H4 (cell line): ENCODE data around the gene HSD17B12. TPM values are rescaled to one million over a fixed set of nuclear protein-coding genes. Genes with fewer than 3 reads are reported as not detected.
A peak's percentile ranks its signal among the peaks of the same experiment; 100 is the strongest.

Source experiments
- DNase-seq: peaks from one replicate; pipeline ENCODE4 v3.0.0-alpha.2; 2015; ENCODE audit warnings: low spot score
- total RNA-seq: library from RNA; depleted of rRNA; stranded (reverse); fragments of >200 nt; shearing (Covaris generic); gene quantifications from 2 replicates; pipeline ENCODE4 v1.2.3, GENCODE V29; 2014

HSD17B12 gene
- total RNA-seq, 1 experiment from 2014 or later = 65.0 TPM

- no peak for DNase-seq
Observed at GRCh38 chr11:43688394-43688793, 7.9 kb downstream of the HSD17B12 start.

- no peak for DNase-seq
Observed at GRCh38 chr11:43689167-43689566, 8.6 kb downstream of the HSD17B12 start.

- DNase-seq = no peak
Observed at GRCh38 chr11:43690929-43691725, 10.6 kb downstream of the HSD17B12 start.

DNA sequence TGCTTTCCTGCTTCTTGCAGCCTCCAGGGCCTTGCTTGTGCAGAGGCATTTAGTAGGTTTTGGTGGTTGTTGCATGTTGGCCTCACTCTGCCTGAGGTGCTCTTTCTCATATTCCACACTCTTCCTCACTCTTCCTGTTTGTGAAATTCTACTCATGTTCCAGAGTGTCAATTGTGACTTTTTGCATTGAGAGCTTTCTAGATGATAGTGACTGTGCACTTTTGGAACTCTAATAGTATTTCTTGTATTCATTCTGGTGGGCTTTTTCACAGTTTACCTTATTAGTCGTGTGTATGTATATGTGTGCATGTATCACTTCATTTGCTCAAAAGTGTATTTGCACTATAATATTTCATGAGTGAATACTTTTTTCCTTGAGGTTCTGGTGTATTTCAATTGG, 11.3 kb downstream of the HSD17B12 start:
- DNase-seq = no peak

DNA sequence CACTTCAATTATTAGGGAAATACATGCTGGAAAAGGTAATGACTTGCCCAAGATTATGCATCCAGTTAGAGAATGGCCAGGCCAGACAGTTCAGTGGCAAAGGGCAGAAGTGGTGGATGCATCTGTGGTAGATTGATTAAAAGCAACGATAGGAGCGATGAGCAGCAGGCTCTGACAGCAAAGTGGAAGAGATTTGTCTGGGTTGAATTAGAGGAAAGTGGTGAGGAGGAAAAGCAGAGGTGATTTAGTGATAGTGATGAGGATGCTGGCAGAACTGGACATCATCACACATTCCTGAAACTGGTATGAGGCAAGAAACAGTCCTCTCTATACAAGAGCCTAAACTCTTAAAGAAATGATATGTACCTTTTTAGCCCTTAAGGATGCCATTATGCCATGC, 12.5 kb downstream of the HSD17B12 start:
- no peak for DNase-seq

- no peak for DNase-seq
Observed at GRCh38 chr11:43693731-43694130, 13.2 kb downstream of the HSD17B12 start.

DNA sequence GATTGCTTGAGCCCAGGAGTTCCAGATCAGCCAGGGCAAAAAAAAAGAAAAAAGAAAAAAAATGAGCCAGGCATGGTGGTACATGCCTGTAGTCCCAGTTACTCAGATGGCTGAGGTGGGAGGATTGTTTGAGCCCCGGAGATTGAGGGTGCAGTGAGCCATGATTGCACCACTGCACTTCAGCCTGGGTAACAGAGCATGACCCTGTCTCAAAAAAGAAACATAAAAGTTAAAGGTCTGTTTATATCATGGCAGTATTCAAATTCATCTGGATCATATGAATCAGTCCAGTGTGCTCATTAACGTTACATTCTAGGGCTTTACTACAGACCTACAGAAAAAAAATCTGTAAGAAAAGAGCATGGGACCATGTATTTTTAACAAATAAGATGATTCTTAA, 13.9 kb downstream of the HSD17B12 start:
- DNase-seq = no peak

DNA sequence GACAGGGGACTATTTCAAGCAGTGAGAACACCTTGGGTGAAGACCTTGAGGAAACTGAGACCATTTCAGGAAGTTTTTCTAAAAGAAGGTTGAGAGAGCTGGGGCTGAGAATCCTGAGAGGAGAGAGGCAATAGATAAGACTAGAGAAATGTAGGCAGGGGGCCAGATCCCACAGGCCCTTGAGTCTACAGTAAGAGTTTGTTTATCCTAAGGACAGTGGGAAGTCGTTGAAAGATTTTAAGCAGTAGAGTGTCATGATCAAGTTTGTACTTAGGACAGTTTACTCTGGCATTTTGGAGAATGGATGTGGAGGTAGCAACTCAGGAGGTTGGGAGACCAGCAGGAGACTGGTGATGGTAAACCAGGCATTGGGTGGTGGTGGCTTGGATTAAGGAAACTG, 17.1 kb downstream of the HSD17B12 start:
- no peak for DNase-seq

GRCh38 chr11:43699870-43700269, 19.3 kb downstream of the HSD17B12 start:
- DNase-seq = no peak

- no peak for DNase-seq
Observed at GRCh38 chr11:43706631-43707030, 26.1 kb downstream of the HSD17B12 start.

GRCh38 chr11:43708776-43709175, 28.2 kb downstream of the HSD17B12 start:
- DNase-seq = no peak

GRCh38 chr11:43709689-43710088, 29.2 kb downstream of the HSD17B12 start:
- DNase-seq = no peak

GRCh38 chr11:43712676-43713075, 32.1 kb downstream of the HSD17B12 start:
- no peak for DNase-seq

DNA sequence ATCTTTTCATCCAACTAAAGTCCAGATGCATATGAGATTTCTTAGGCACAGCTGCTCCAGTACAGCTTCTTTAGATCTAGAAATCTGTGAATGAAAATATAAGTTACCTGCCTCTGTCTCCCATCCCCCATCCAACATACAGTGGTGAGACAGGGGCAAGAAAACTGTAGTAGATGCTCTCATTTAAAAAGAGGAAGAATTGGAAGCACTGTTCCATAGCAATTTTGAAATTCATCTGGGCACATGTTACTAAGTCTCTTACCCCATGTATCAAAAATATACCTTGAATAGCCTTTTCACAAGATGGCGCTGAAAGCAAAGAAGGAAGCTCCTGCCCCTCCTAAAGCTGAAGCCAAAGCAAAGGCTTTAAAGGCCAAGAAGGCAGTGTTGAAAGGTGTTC, 37.8 kb downstream of the HSD17B12 start:
- DNase-seq = no peak

DNA sequence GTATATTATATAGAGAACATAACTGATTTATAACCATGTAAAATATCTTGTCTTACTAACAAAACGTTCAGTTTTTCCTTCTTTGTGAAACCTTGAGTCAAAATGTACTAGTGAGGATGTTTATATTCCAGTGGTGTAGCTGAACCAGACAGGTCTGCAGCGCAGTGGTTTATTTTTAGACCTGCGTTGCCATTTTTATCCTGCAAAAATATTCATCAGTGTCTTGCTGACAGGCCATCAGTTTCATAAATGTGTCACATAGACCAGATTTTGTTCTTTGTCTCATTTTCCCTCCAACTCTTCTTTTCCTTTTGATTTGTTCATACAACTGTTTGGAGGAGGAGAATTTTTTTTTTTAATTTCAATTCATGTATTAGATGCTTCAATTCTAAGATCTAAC, 43.1 kb downstream of the HSD17B12 start:
- no peak for DNase-seq

- DNase-seq = no peak
Observed at GRCh38 chr11:43732225-43732624, 51.7 kb downstream of the HSD17B12 start.

GRCh38 chr11:43734256-43734655, 53.7 kb downstream of the HSD17B12 start:
- DNase-seq = no peak

DNA sequence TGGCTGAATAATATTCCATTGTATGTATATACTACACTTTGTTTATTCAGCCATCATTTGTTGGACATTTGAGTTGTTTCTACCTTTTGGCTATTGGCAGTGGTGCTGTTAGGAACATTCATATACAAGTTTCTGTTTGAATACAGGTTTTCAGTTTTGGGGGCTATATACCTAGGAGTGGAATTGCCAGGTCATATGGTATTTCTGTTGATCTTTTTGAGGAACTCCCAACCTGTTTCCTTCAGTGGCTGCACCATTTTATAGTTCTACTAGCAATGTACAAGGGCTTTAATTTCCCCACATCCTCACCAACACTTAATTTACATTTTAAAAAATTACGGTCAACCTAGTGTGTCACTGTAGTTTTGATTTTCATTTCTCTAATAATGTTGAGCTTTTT, 54.6 kb downstream of the HSD17B12 start:
- no peak for DNase-seq

- peak; percentile 52 for DNase-seq
Observed at GRCh38 chr11:43735961-43736360, 55.4 kb downstream of the HSD17B12 start.

DNA sequence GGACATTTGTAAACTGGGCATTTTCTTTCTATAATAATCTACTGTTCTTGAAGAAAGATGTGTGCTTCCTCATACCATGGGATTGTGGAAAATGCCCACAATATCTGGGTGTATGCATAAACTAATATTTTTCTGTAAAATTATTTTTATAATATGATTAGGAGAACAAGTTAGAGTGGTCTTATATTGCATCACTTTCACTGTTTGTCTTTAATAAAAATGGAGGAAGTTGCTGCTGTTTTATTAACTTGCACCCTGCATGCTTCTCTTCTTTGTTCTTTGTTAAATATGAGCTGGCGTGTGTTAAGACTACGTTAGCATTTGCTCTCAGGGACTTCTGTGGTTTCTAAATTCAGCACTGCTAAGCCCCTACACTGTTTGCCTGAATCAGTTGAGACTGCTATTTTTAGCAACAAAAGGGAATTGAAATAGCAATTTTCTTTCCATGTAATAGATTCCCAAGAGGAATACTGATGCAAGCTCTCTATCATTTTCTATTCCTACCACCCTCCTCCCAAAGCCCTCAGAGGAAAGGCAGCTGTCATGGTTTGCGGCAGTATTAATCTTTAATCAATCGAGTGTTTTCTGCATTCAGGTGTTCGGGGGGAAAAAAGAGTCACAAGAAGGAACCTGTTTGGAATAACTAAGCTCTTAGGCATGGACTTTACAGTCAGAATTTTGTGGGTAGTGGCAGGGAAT, 56.1 kb downstream of the HSD17B12 start:
- peak; percentile 43 for DNase-seq

GRCh38 chr11:43737201-43737590, 56.7 kb downstream of the HSD17B12 start:
- no peak for DNase-seq

DNA sequence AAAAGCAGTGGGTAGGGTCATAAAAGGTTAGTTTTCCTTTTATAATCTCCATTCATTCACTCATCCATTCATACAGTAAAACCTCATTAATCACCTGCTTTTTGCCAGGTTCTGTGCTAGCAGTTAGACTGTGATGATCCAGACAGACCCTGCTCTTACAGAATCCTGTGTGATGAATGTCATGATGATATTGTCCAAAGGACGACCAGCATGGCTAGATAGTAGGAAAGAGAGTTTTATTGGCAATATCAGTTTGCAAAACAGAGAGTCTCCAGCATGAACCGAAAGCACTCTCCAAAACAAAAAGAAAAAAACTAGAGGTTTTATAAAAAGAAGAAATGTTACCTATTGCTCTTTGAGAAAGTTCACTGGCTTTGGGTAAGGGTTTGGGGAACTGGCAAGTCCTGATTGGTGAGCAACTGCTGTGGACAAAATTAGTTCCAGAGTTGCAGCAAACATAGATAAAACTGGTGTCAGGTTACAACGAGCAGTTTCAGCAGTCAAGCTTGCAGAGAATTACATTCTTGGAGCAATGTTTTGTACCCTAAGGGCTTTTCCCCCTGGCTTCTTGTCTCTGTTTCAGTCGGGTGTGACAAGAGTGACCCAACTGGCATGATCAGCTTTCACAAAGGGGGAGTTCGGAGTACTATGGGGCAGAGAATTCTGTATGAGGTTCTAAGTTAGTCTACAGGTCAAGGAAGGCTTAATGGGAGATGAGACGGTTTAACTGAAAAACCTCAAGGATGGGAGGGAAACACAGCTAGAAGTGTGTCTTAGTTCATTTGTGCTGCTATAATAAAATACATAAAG, 58.3 kb downstream of the HSD17B12 start:
- DNase-seq = peak; percentile 82

DNA sequence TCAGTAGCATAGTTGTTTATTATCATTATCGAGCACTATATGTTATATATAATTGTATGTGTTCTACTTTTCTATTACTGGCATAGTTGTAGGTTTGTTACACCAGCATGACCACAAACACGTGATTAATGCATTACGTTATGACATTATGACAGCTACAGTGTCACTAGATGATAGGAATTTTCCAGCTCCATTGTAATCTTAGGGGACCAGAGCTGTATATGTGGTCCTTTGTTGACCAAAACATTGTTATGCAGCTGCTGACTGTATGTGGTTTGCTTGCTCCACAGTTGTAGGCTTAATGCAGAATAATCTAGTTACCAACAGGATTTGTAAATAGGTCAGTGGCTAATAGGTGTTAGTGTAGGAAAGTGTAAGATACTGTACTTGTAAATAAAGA, 66.1 kb downstream of the HSD17B12 start:
- DNase-seq = no peak
